Pancreas (tissue), 10 donors: ENCODE measurements around the gene KRT9. TPM values are rescaled to one million over a fixed set of nuclear protein-coding genes. Genes with fewer than 3 reads are reported as not detected.

Experiments used
- ATAC-seq, 4 donors: fragments of 200-7000 bp; cut with Tn5 transposase; one replicate each; pipeline versions ENCODE4 v1.8.0 to v1.9.1; 2020; ENCODE audit warnings: mild to moderate bottlenecking in 4 of 4, moderate library complexity in 4 of 4
- DNase-seq, 6 donors: peaks; one replicate each; pipeline ENCODE4 v3.0.0-alpha.2; 2020
- FAIRE-seq: peaks from 2 replicates; lab custom pipeline; 2012; peaks lifted over from hg19 to GRCh38; lab: Jason Lieb, UNC
- H3K27ac ChIP-seq, 4 donors: fragments of 200-600 bp; sonication (generic); 1 replicate in 3 of 4; 2 replicates in 1 of 4; pipeline versions ENCODE4 v1.5.0 to v1.8.0; 2020
- H3K27me3 ChIP-seq, 4 donors: fragments of 200-600 bp; one replicate each; pipeline ENCODE4 v1.8.0; 2021
- H3K36me3 ChIP-seq, 3 donors: fragments of 200-600 bp; sonication (generic) in 1 of 3; one replicate each; pipeline versions ENCODE4 v1.5.0 to v1.8.0; 2020 to 2021
- H3K4me1 ChIP-seq, 3 donors: fragments of 200-600 bp; one replicate each; pipeline ENCODE4 v1.8.0; 2021
- H3K4me3 ChIP-seq, 4 donors: fragments of 200-600 bp; sonication (generic) in 2 of 4; one replicate each; pipeline versions ENCODE4 v1.5.0 to v1.8.0; 2020 to 2021
- H3K9me3 ChIP-seq, 4 donors: fragments of 200-600 bp; one replicate each; pipeline ENCODE4 v1.8.0; 2021
- CTCF ChIP-seq, 4 donors: fragments of 200-600 bp; sonication (generic) in 3 of 4; IDR thresholded peaks; one replicate each; pipeline versions ENCODE4 v1.5.0 to v1.8.0; 2021; ENCODE audit warnings: antibody characterized with exemption in 4 of 4
- WGBS, 2 donors: extraction: QIAGEN DNeasy Blood & Tissue Kit; methylation state at CpG; one replicate each; pipeline ENCODE4 v1.1.7; 2013; 5-methylcytosine and 5-hydroxymethylcytosine counted together
- intact Hi-C, 3 donors: fragments of 100-400 bp; cut with DNase I; formaldehyde crosslinking; loops; one replicate each; pipeline versions ENCODE4 v1.11.1 to v1.14.2; 2022
- polyA plus RNA-seq, 2 donors: library from polyadenylated mRNA; stranded (reverse); fragments of 200-250 nt; gene quantifications; one replicate each; pipeline ENCODE4 v1.2.3, GENCODE V29; 2013
- total RNA-seq, 6 donors: library from RNA; stranded (reverse); fragmentation: NEBNext Ultra II Directional in 4 of 6; extraction: Animal tissue kit (Norgen Biotek cat#: 25700) in 4 of 6; gene quantifications; one replicate each; pipeline versions ENCODE4 v1.2.1 to v1.2.4, GENCODE V29; 2021 to 2023
- donor health status: healthy with polysubstance abuse.
- donor health status: DM: no; HTN: no; CAD: no; lungs with moderate emphysema.
- donor health status: DM: no; HTN: no; CAD: no.
- donor health status: control.
- donor health status: control.
- donor health status: Bipolar disorder and iron deficiency.
- donor health status: DM: yes; HTN: yes; CAD: no.
- donor health status: DM: no; HTN: no; CAD: no.
- donor health status: DM: no; HTN: no; CAD: no.
- donor health status: DM: yes; HTN: yes; CAD: no.

The KRT9 gene
- total and polyA plus RNA-seq, 8 donors = not detected

GRCh38 chr17:41548844-41549595 is 22.8 kb downstream of the KRT9 start:
- peak; percentile 70 to 90 (median 78) for TF ChIP-seq CTCF (IDR thresholded peaks at IDR 0.05)
- Histone ChIP-seq H3K9me3 (no peaks in the 10 kb centered on the region), H3K27ac (peak overlapping the region in 2 of 4 donors; percentile 58 to 63), H3K4me1 (peaks cover 0 to 14% (median 7%) of the 10 kb centered on the region in 3 donors), H3K27me3 (no peaks in the 10 kb centered on the region), H3K36me3 (no peaks in the 10 kb centered on the region), H3K4me3 (peak overlapping the region in 2 of 4 donors; percentile 3 to 30)
- WGBS, 2 donors = 2 to 4% methylated on average over 25 of the region's 25 CpGs
- FAIRE-seq (peak; percentile 47), DNase-seq (peak; percentile 67 to 91 (median 80)), ATAC-seq (peak; percentile 89 to 93 (median 92))
- intact Hi-C loops = loop anchor here in 1 of 3 donors (5.0 kb wide), 1 partner anchor 108 kb away; no protein-coding TSS in a partner anchor

GRCh38 chr17:41547921-41548843 is 23.7 kb downstream of the KRT9 start:
- ATAC-seq (peak; percentile 29 to 77 (median 54)), DNase-seq (peak; percentile 12 to 77 (median 60)), FAIRE-seq (no peak)
- peaks cover 0 to 14% (median 7%) of the 10 kb centered on the region in 3 donors for H3K4me1 ChIP-seq
- peak overlapping the region in 2 of 4 donors; percentile 3 to 30 for H3K4me3 ChIP-seq
- H3K27me3 ChIP-seq = no peaks in the 10 kb centered on the region
- TF ChIP-seq CTCF (IDR thresholded peaks at IDR 0.05) = no peak
- intact Hi-C loops = loop anchor here in 1 of 3 donors (5.0 kb wide), 1 partner anchor 109 kb away; no protein-coding TSS in a partner anchor
- no peaks in the 10 kb centered on the region for H3K9me3 ChIP-seq
- 32 to 42% methylated on average over 23 of the region's 23 CpGs for WGBS, 2 donors
- H3K36me3 ChIP-seq = no peaks in the 10 kb centered on the region
- H3K27ac ChIP-seq = peak overlapping the region in 2 of 4 donors; percentile 58 to 63

GRCh38 chr17:41547378-41547841 is 24.4 kb downstream of the KRT9 start:
- ATAC-seq (peak in 1 of 4 donors; percentile 2), FAIRE-seq (no peak), DNase-seq (no peak)
- intact Hi-C loops = loop anchor here in 1 of 3 donors (5.0 kb wide), 1 partner anchor 110 kb away; no protein-coding TSS in a partner anchor
- Histone ChIP-seq H3K4me1 (peaks cover 0 to 14% (median 7%) of the 10 kb centered on the region in 3 donors), H3K27ac (peak overlapping the region in 2 of 4 donors; percentile 58 to 63), H3K9me3 (no peaks in the 10 kb centered on the region), H3K36me3 (no peaks in the 10 kb centered on the region), H3K27me3 (no peaks in the 10 kb centered on the region), H3K4me3 (no peak overlapping the region)
- WGBS, 2 donors = 60 to 77% methylated on average over 9 of the region's 9 CpGs
- no peak for TF ChIP-seq CTCF (IDR thresholded peaks at IDR 0.05)

GRCh38 chr17:41546819-41547218 is 25.0 kb downstream of the KRT9 start:
- no peak overlapping the region for H3K4me3 ChIP-seq
- H3K27me3 ChIP-seq = no peaks in the 10 kb centered on the region
- TF ChIP-seq CTCF (IDR thresholded peaks at IDR 0.05) = no peak
- H3K9me3 ChIP-seq = no peaks in the 10 kb centered on the region
- intact Hi-C loops = loop anchor here in 1 of 3 donors (5.0 kb wide), 1 partner anchor 110 kb away; no protein-coding TSS in a partner anchor
- no peak overlapping the region for H3K27ac ChIP-seq
- peaks cover 0 to 14% (median 7%) of the 10 kb centered on the region in 3 donors for H3K4me1 ChIP-seq
- no peak for ATAC-seq
- FAIRE-seq = no peak
- whole genome bisulfite sequencing, 2 donors = 88 to 95% methylated on average over 3 of the region's 3 CpGs
- H3K36me3 ChIP-seq = no peaks in the 10 kb centered on the region
- DNase-seq = no peak
